Measurements from ENCODE around the gene CMTM5.
A peak's percentile ranks its signal among the peaks of the same experiment; 100 is the strongest.

The CMTM5 gene

DNA sequence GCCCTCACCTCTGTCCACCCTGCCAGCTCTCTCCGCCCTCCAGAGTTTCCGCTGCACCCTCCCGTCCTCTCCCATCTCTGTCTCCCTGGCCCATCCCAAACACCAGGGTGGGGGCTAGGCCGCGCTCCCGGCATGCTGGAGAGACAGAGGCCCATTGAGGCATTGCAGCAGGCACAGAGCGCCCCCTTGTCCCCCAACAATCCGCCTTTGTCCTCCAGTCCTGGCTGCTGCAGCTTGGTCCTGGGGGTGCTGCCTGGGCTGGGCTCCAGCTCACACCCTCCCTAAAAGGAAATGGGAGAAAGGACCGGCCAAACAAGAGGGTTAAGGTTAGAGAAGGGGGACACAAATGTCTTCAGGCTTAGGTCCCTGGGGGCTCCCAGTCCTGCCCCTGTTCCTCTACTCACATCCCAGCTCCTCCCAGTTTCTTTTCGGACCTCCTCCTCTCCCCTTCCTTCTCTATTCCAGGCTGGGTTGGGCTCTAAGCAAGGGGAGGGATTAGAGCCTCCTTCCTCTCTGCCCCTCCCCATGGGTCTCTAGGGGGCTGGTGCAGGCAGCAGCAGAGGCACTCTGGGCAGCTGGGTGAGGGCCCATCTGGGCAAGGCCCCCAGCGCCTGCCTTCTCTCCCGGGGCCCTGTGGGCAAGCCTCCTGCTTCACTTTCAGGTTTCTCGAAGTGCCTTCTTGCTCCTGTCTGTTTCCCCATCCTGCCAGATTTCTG lies at the start of gene CMTM5:
TSS of gene CMTM5 (plus strand) at position 565 of the 716 bp plus-strand sequence. CDS start 206 bp downstream, outside the sequence.
- no peak within 1 kb of the TSS for H3K27ac ChIP-seq
- DNase-seq (ENCODE audit: low read depth, low spot score): no peak

GRCh38 chr14:23327947-23328744 lies 48.7 kb upstream of the CMTM5 start:
- H3K27ac ChIP-seq: no peak overlapping the region
- peak; percentile 10 for DNase-seq (ENCODE audit: low read depth, low spot score)

- no peak overlapping the region for H3K27ac ChIP-seq
- DNase-seq (ENCODE audit: low read depth, low spot score): no peak
Measured at GRCh38 chr14:23335623-23336022, 41.2 kb upstream of the CMTM5 start.

GRCh38 chr14:23339506-23340268 lies 37.2 kb upstream of the CMTM5 start:
- DNase-seq (ENCODE audit: low read depth, low spot score): no peak
- H3K27ac ChIP-seq: no peak overlapping the region

DNA sequence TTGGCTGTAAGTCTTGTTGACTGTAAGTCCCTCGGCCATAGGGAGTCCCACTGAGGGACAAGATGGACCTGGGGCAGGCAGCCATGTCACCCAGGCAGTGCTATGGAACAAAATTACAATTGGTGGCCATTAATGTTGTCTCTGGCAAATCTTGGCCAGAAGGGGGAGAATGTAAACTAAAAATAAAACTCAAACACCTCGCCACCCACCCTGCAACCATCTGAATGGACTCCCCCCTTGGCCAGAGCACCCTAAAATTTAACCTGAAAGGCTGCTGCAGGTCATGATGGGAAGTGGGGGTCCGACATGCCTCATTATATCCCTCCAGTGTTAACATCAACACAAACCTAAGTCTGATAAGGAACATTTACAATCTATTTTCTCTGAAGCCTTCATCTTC lies 32.4 kb upstream of the CMTM5 start:
- DNase-seq (ENCODE audit: low read depth, low spot score): no peak

GRCh38 chr14:23345987-23346692 lies 30.7 kb upstream of the CMTM5 start:
- no peak overlapping the region for H3K27ac ChIP-seq
- no peak for DNase-seq (ENCODE audit: low read depth, low spot score)

More for the DNA sequence above, 32.4 kb upstream of the CMTM5 start:
- no peak overlapping the region for H3K27ac ChIP-seq

- H3K27ac ChIP-seq: no peak overlapping the region
Measured at GRCh38 chr14:23346693-23347405, 30.0 kb upstream of the CMTM5 start.

GRCh38 chr14:23347406-23348296 lies 29.2 kb upstream of the CMTM5 start:
- no peak overlapping the region for H3K27ac ChIP-seq

More at GRCh38 chr14:23346693-23347405, 30.0 kb upstream of the CMTM5 start:
- DNase-seq (ENCODE audit: low read depth, low spot score): no peak

GRCh38 chr14:23348297-23348655 lies 28.6 kb upstream of the CMTM5 start:
- DNase-seq (ENCODE audit: low read depth, low spot score): no peak
- no peak overlapping the region for H3K27ac ChIP-seq

More at GRCh38 chr14:23347406-23348296, 29.2 kb upstream of the CMTM5 start:
- no peak for DNase-seq (ENCODE audit: low read depth, low spot score)

- no peak overlapping the region for H3K27ac ChIP-seq
- DNase-seq (ENCODE audit: low read depth, low spot score): no peak
Measured at GRCh38 chr14:23349156-23349845, 27.5 kb upstream of the CMTM5 start.

- DNase-seq (ENCODE audit: low read depth, low spot score): no peak
- H3K27ac ChIP-seq: no peak overlapping the region
Measured at GRCh38 chr14:23351681-23352505, 25.0 kb upstream of the CMTM5 start.

- DNase-seq (ENCODE audit: low read depth, low spot score): peak; percentile 31
- no peak within 1 kb of the TSS for H3K27ac ChIP-seq
Measured at GRCh38 chr14:23352506-23353432, 24.1 kb upstream of the CMTM5 start, which contains the start of gene SLC22A17. Gene SLC22A17 (minus strand): TSS chr14:23352887.

- DNase-seq (ENCODE audit: low read depth, low spot score): no peak
- H3K27ac ChIP-seq: no peak overlapping the region
Measured at GRCh38 chr14:23353433-23353780, 23.4 kb upstream of the CMTM5 start.

DNA sequence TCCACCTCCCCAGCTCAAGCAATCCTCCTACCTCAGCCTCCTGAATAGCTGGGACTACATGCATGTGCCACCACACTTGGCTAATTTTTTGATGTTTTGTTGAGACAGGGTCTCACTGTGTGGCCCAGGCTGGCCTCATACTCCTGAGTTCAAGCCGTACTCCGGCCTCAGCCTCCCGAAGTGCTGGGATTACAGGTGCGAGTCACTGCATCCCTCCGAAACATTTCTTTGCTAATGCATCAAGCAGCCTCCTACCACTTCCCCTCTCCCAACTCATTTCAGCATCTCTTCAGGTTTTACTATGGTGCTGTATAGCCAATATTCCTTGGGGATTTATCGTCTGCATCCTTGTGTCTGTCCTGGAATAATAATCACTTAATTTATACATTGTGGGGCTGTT lies 21.9 kb upstream of the CMTM5 start:
- DNase-seq (ENCODE audit: low read depth, low spot score): no peak
- no peak overlapping the region for H3K27ac ChIP-seq

DNA sequence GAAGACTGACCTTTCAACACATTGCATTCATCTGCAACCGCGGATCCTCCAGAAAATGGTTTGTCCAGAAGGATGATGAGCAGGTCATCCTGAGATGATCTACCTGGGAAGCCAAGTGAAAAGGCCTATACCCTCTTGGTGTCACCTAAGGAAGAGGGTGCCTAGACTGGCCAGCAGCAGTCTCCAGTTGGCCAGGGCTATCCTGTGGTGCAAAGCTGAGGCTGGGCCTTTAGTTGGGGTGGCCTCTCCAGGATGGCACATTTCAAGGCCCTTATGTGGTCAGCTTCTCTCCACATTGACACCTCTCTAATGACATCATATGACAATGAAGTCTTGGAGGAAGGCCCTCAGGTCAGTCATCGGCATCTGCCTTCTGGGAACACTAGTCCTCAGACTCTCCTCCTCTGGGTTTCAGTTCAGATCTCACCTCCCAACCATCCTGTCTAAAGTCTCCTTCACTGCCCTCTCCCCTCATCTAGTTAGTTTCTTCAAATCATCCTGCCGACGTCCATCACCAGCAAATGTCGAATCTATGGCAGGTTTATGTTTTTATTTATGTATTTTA lies 20.9 kb upstream of the CMTM5 start:
- no peak for DNase-seq (ENCODE audit: low read depth, low spot score)

GRCh38 chr14:23356662-23357061 lies 20.2 kb upstream of the CMTM5 start:
- DNase-seq (ENCODE audit: low read depth, low spot score): no peak
- no peak overlapping the region for H3K27ac ChIP-seq

More for the DNA sequence above, 20.9 kb upstream of the CMTM5 start:
- H3K27ac ChIP-seq: no peak overlapping the region
